ENCODE measurements around the gene RBCK1.
A peak's percentile ranks its signal among the peaks of the same experiment; 100 is the strongest.
"Not testable (repeated sequence)": the region's sequence is repeated elsewhere in the genome, so short reads cannot be mapped to it uniquely, and the experiment has no call there.

Gene RBCK1

GRCh38 chr20:440636-441035, 32.5 kb downstream of the RBCK1 start:
- Mint-ChIP-seq H3K4me1 (peaks cover 49% of the 10 kb centered on the region), H3K36me3 (ENCODE audit: low read depth) (peaks cover 68% of the 10 kb centered on the region), H3K27ac (no peak overlapping the region), H3K9me3 (no peaks in the 10 kb centered on the region), H3K27me3 (no peaks in the 10 kb centered on the region), H3K4me3 (no peak overlapping the region)
- no peak for DNase-seq
- ATAC-seq = no peak

DNA sequence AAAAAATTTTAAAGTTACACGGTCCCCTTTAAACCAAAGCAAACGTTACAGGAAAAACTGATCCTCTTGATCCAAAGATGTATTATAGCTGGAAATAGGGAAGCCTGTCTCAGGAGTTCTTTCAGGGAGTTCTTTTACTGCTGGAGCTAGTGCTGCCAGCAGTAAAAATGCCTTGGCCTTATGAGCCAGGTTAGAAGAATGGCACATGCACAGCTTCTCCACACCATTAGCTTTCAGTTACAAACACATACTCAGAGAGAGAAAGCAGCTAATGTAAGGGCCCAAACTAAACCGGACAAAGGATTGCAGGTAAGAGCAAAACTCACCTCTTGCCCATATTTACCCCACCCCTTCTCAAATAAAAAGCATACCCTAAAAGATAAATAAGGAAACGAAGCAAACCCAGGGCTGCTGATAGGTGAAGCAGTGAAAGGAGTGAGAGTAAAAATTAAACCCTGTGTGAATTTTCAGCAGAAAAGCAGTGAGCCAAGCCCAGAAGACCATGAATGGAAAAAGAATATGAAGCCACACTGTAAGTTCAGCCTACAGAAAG, 35.2 kb downstream of the RBCK1 start:
- no peak overlapping the region for H3K27ac Mint-ChIP-seq

GRCh38 chr20:444117-444516, 36.0 kb downstream of the RBCK1 start:
- Mint-ChIP-seq H3K9me3 (no peaks in the 10 kb centered on the region), H3K27me3 (no peaks in the 10 kb centered on the region), H3K4me1 (peaks cover 19% of the 10 kb centered on the region), H3K27ac (no peak overlapping the region), H3K36me3 (ENCODE audit: low read depth) (peaks cover 52% of the 10 kb centered on the region), H3K4me3 (no peak overlapping the region)
- no peak for DNase-seq
- no peak for ATAC-seq

More for the DNA sequence above, 35.2 kb downstream of the RBCK1 start:
- Mint-ChIP-seq H3K9me3 (no peaks in the 10 kb centered on the region), H3K27me3 (no peaks in the 10 kb centered on the region), H3K4me1 (peaks cover 27% of the 10 kb centered on the region), H3K4me3 (no peak overlapping the region), H3K36me3 (ENCODE audit: low read depth) (peaks cover 58% of the 10 kb centered on the region)
- ATAC-seq (no peak), DNase-seq (no peak)

DNA sequence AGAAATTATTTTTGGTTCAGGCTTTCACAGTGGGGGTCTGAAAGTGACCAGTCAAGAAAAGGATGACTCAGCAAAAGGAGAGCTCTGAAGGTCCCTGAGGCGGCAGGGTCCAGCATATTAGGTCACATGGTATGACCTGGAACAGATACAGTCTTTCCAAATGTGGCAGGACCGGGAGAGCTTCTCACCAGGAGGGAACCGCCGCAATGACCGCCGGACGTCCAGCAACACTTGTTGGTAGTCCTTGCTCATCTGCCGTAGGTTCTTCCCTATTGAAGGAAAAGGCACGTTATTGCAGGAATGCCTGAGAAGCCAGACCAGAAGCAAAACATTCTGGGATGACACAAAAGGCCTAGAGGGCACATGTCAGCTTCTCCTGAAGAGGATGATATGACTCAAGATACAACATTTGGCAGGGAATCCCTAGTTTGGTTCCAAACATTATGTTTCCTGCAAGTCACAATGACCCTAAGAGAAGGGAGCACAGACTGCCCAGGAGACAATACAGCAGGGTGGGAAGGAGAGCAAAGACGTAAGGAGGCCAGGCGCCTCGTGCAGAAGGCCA, 36.8 kb downstream of the RBCK1 start:
- Mint-ChIP-seq H3K4me1 (peaks cover 11% of the 10 kb centered on the region), H3K9me3 (no peaks in the 10 kb centered on the region), H3K36me3 (ENCODE audit: low read depth) (peaks cover 48% of the 10 kb centered on the region), H3K27me3 (no peaks in the 10 kb centered on the region), H3K27ac (no peak overlapping the region), H3K4me3 (no peak overlapping the region)
- DNase-seq (no peak), ATAC-seq (no peak)

GRCh38 chr20:445514-446336, 37.6 kb downstream of the RBCK1 start:
- Mint-ChIP-seq H3K36me3 (ENCODE audit: low read depth) (peaks cover 41% of the 10 kb centered on the region), H3K27ac (no peak overlapping the region), H3K27me3 (no peaks in the 10 kb centered on the region), H3K9me3 (no peaks in the 10 kb centered on the region), H3K4me3 (no peak overlapping the region), H3K4me1 (peaks cover 6% of the 10 kb centered on the region)
- ATAC-seq (no peak), DNase-seq (no peak)

GRCh38 chr20:452021-452420, 43.9 kb downstream of the RBCK1 start:
- not testable (repeated sequence) for H3K36me3 Mint-ChIP-seq (ENCODE audit: low read depth); H3K9me3 Mint-ChIP-seq

GRCh38 chr20:454951-455350, 46.9 kb downstream of the RBCK1 start:
- Mint-ChIP-seq H3K27ac (no peak overlapping the region), H3K4me1 (peaks cover 33% of the 10 kb centered on the region), H3K9me3 (no peaks in the 10 kb centered on the region), H3K27me3 (no peaks in the 10 kb centered on the region), H3K36me3 (ENCODE audit: low read depth) (peaks cover 7% of the 10 kb centered on the region), H3K4me3 (no peak overlapping the region)
- no peak for DNase-seq
- ATAC-seq = no peak

More at GRCh38 chr20:452021-452420, 43.9 kb downstream of the RBCK1 start:
- not testable (repeated sequence) for ATAC-seq, H3K4me3 Mint-ChIP-seq, H3K4me1 Mint-ChIP-seq, H3K27ac Mint-ChIP-seq, DNase-seq, H3K27me3 Mint-ChIP-seq

- peaks cover 51% of the 10 kb centered on the region for H3K4me1 Mint-ChIP-seq
- no peak overlapping the region for H3K4me3 Mint-ChIP-seq
- peak overlapping the region; percentile 58 for H3K27ac Mint-ChIP-seq
Measured at GRCh38 chr20:458776-459175, 50.7 kb downstream of the RBCK1 start.

GRCh38 chr20:460180-460579, 52.1 kb downstream of the RBCK1 start:
- Mint-ChIP-seq H3K27me3 (no peaks in the 10 kb centered on the region), H3K4me3 (peak overlapping the region; percentile 96), H3K4me1 (peaks cover 51% of the 10 kb centered on the region), H3K36me3 (ENCODE audit: low read depth) (peaks cover 4% of the 10 kb centered on the region), H3K9me3 (no peaks in the 10 kb centered on the region), H3K27ac (no peak overlapping the region)
- ATAC-seq (no peak), DNase-seq (no peak)

More at GRCh38 chr20:458776-459175, 50.7 kb downstream of the RBCK1 start:
- no peaks in the 10 kb centered on the region for H3K9me3 Mint-ChIP-seq
- H3K27me3 Mint-ChIP-seq = no peaks in the 10 kb centered on the region
- ATAC-seq (no peak), DNase-seq (no peak)
- H3K36me3 Mint-ChIP-seq (ENCODE audit: low read depth) = peaks cover 4% of the 10 kb centered on the region

GRCh38 chr20:460707-461106, 52.6 kb downstream of the RBCK1 start:
- Mint-ChIP-seq H3K27me3 (no peaks in the 10 kb centered on the region), H3K27ac (no peak overlapping the region), H3K9me3 (no peaks in the 10 kb centered on the region), H3K4me3 (peak overlapping the region; percentile 96), H3K4me1 (peaks cover 51% of the 10 kb centered on the region), H3K36me3 (ENCODE audit: low read depth) (peaks cover 4% of the 10 kb centered on the region)
- no peak for DNase-seq
- no peak for ATAC-seq

DNA sequence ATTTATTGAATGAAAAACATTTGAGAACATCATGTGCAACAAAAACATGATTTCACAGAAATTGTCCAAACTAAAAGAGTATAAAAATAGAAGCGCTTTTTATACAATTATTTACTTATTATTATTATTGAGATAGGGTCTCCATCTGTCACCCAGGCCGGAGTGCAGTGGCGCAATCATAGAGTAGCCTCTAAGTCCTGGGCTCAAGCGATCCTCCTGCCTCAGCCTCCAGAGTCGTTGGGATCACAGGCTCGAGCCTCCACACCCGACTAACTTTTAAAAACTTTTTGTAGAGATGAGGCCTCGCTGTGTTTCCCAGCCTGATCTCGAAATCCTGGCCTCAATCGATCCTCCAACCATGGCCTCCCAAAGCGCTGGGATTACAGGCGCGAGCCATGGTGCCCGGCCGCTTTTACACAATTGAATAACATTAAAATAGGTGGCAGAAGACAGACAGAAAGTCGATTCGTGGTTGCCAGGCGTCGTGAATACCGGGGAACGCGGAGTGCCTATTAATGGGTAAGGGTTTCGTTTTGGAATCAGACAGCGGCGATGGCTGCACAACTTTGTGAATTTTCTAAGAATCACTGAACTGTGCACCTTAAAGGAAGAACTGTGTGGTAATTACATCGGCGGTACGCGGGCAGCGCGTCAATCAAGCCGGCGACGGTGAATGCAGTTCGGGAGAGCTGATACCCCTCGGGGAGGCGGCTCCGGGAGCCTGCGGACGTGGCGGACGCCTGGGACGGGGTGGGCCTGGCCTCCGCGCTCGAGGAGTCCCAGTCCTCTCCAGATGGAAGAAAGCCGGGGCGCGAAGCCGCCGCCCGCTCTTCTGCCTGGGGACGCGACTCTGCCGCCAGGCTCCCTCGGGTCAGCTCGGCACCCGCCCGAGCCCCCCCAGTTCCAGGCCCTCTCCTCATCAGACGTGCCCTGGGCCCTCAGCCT, 53.4 kb downstream of the RBCK1 start:
- DNase-seq (peak; percentile 61), ATAC-seq (peak; percentile 51)
- Mint-ChIP-seq H3K4me1 (peaks cover 50% of the 10 kb centered on the region), H3K36me3 (ENCODE audit: low read depth) (peaks cover 4% of the 10 kb centered on the region), H3K9me3 (no peaks in the 10 kb centered on the region), H3K4me3 (peak overlapping the region; percentile 96), H3K27ac (peak overlapping the region; percentile 94), H3K27me3 (no peaks in the 10 kb centered on the region)

DNA sequence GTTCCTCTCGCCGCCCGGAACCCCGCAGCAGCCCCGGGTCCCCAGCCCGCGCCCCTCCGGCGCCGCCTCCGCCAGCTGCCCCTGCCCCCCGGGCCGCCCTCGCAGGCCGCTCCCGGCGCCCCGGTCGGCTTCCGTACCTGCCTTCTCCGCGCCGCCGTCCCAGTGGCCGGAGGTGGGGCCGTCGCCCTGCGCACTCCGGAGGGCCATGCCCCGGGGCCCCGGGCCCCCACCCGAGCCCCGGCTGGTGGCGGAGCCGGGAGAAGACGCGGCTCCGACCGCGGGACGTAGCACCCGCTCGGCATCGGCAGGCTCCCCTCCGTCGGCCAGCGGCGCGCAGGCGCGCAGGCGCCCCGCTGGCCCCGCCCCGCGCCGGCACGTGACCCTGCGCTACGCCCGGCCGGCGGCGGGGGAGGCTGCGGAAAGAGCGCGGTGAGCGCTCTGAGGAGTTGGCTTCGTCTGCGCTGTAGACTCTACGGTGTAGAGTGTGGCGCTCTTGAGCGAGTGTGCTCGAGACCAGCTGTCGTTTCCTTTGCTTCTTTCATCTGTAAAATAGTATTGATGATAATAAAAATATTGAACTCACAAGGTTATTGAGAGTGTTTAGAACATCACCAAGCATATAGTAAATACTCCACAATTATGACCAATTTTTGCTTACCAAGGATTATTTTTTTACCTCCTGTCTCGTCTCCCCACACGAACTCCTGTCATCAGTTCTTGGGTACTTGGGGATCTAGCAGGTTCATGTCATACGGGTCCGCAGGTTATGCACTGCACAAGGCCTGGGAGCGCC, 54.3 kb downstream of the RBCK1 start, which contains the start of gene TBC1D20:
Gene TBC1D20 (minus strand): TSS at position 335 of the 793 bp plus-strand sequence. CDS start 128 bp downstream, at position 207.
- no peaks in the 10 kb centered on the region for H3K27me3 Mint-ChIP-seq
- H3K36me3 Mint-ChIP-seq (ENCODE audit: low read depth) = peaks cover 4% of the 10 kb centered on the region
- peaks cover 47% of the 10 kb centered on the region for H3K4me1 Mint-ChIP-seq
- DNase-seq = peak; percentile 85
- peak; percentile 97 for ATAC-seq
- peaks cover 3% of the 10 kb centered on the region for H3K9me3 Mint-ChIP-seq
- H3K27ac Mint-ChIP-seq = peak within 1 kb of the TSS; percentile 94
- peak within 1 kb of the TSS; percentile 96 for H3K4me3 Mint-ChIP-seq

DNA sequence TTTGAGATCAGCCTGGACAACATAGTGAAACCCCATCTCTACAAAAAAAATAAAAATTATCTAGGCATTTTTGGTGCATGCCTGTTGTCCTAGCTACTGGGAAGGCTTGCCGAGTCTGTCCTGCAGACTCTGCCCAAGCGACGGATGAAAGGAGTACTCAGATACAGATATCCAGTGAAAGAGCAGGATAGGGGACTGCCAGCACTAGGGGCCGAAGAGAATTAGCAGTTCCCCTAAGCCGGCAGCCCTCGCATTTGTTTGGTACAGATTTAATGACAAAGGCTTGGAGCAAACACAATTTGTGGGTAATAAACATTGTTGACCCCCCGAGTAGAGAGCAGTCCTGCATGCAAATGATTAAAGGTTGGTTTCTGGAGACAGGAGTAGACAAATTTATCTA, 59.7 kb downstream of the RBCK1 start:
- DNase-seq (no peak), ATAC-seq (no peak)
- Mint-ChIP-seq H3K27me3 (no peaks in the 10 kb centered on the region), H3K27ac (no peak overlapping the region), H3K9me3 (peaks cover 10% of the 10 kb centered on the region), H3K36me3 (ENCODE audit: low read depth) (no peaks in the 10 kb centered on the region), H3K4me1 (peaks cover 6% of the 10 kb centered on the region), H3K4me3 (no peak overlapping the region)
